GM20431 (cell line): ENCODE results near the gene COIL.

Experiments
- in situ Hi-C: fragments of 300-500 bp; cut with MseI, MboI; formaldehyde crosslinking; loops from one replicate; pipeline ENCODE4 v1.15.0; 2020; ENCODE audit warnings: low sequenced_read_pairs; ENCODE audit not compliant: unreplicated experiment

COIL gene, protein sequence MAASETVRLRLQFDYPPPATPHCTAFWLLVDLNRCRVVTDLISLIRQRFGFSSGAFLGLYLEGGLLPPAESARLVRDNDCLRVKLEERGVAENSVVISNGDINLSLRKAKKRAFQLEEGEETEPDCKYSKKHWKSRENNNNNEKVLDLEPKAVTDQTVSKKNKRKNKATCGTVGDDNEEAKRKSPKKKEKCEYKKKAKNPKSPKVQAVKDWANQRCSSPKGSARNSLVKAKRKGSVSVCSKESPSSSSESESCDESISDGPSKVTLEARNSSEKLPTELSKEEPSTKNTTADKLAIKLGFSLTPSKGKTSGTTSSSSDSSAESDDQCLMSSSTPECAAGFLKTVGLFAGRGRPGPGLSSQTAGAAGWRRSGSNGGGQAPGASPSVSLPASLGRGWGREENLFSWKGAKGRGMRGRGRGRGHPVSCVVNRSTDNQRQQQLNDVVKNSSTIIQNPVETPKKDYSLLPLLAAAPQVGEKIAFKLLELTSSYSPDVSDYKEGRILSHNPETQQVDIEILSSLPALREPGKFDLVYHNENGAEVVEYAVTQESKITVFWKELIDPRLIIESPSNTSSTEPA

DNA sequence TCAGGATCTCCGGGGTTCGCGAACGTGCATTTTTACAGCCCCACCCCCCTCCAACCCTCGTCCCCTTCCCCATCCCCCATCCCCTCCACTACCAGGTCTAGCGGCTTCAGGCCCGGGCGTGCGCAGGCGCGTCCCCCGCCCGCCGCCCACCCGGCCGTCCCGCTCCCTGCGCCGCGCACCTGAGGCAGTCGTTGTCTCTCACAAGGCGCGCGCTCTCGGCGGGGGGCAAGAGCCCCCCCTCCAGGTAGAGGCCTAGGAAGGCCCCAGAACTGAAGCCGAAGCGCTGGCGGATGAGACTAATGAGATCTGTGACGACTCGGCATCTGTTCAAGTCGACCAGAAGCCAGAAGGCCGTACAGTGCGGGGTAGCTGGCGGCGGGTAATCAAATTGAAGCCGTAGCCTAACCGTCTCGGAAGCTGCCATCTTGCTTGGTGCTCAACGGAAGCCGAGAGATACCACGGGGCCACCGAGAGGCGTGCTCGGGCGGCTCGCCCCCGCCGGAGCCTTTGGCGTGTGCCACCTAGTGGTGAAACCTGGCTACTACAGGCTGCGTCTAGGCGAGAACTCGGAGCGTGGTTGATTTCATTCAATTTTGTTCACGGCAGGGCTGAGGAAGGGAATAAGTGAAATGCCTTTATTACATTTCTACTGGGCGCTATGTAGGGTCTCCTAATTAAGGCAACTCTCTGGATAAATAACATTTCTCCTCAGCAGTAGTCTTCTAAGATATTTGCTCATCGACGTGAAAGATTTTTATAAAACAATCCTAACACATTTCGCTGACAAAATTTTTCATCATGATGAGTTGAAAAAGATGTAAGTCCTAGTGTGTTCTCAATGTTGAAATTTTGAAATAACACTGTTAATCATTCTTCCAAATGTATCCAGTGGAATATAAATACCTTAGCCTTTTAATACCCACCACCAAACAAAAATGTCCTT, at the start of gene COIL:
COIL (minus strand) TSS at position 455 of the 943 bp plus-strand sequence; CDS start at position 424, 31 bp downstream.
- in situ Hi-C loops = no loop called here

DNA sequence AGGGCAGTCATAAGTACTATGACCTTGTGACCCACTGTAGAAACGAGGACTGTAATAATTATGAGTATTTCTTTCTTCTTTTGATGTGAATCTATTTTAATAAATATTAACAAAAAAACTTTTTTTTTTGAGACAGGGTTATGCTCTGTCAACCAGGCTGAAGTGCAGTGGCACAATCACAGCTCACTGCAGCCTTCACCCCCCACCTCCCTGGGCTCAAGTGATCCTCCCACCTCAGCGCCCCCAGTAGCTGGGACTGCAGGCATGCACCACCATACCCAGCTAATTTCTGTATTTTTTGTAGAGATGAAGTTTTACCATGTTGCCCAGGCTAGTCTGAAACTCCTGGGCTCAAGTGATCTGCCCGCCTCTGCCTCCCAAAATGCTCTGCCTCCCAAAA, 49.6 kb upstream of the COIL start:
- in situ Hi-C loops = no loop called here

DNA sequence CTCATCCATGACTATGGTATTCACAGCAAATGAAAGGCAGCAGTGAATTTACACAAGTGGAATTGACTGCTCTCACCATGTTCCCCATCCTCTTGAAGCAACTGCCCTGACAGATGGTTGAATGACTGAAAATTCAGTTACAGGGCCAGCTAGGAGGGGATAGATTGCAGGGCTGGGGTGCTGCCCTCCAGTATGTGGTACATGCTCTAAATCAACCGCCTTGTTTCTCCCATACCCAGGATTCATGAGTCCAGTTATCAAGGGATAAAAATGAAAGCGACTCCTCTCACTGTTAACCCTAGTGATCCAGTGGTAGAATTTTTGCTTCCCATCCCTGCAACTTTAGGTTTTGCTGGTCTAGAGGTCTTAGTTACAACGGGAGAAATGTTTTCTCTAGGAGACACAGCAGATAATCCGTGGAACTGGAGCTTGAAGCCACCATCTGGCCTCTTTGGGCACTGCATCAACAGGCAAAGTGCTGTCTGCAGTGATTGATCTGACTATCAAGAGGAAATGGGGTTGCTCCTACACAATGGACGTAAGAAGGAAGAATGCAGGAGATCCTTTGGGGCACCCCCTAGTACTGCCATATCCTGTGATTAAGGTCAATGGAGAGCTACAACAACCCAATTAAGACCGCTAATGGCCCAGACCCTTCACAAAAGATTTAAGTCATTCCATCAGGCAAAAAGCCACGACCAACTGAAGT, 49.0 kb upstream of the COIL start:
- in situ Hi-C loops = no loop called here

DNA sequence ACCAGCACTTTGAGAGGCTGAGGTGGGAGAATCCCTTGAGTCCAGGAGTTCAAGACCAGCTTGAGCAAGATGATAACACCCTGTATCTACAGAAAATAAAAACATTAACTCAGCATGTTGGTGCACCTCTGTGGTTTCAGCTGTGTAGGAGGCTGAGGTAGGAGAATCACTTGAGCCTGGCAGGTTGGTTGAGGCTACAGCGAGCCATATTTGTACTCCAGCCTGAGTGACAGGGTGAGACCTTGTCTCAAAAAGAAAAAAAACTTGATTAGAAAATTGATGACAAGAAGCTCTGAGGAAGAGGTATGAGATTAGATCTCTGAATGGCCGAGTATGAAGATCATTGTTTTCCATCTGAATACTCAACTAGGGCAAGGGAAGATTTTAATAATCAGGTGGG, 48.1 kb upstream of the COIL start:
- in situ Hi-C loops = no loop called here

DNA sequence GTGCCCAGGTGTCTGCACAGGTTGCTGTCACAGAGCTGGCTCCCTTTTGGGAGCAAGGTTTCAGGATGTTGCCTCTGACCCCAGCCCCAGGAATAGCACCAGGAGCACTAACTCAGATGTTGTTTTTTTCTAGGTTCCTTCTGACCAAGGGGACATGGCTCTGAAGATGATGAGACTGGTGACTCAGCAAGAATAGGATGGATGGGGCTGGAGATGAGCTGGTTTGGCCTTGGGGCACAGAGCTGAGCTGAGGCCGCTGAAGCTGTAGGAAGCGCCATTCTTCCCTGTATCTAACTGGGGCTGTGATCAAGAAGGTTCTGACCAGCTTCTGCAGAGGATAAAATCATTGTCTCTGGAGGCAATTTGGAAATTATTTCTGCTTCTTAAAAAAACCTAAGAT, 45.2 kb upstream of the COIL start:
- in situ Hi-C loops = no loop called here

DNA sequence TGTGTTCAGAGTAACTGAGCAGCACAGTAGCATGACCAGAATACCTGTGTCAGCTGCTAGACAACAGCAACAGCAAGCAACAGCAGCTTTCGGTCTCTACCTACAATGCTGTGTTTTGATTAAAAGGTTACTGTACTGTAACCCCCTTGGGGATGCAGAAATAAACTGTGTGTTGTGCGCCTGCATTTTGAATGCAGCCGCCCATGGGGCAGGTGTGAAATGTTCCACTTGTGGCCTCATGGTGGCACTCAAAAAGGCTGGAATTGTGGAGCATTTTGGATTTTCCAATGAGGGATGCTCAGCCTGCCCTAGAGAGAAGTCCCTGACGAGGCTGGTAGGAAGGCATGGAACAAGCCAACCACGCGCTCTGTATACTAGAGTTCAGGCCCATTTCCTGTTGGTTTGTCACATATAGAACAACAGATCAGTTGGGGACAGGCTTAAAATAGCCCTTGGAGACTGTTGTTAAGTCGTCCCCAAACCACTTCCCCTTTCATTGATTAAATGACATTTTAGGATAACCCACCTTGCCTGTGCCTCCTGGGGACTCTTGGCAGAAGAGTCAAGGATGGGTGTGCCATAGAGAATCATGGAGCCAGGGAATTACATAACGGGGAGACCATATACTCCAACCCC, 44.2 kb upstream of the COIL start:
- in situ Hi-C loops = no loop called here

DNA sequence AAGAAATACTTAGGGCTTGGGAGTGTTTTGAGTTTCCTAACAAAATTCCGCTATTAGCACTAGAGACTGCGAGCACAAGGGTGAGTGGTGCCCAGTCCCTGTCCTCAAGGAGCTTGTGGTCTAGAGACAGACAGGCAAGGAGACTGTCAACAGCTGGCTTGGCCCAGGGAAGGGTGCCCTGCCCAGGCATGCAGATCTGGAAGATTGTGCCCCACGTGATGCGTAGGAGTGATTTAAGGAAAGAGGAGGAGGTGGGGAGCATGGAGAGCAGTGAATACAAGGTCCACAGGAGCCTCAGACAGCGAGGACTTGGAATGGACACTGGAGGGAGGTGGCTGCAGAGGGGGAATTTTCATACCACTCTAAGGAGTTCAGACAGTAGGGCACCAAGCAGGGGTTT, 42.1 kb upstream of the COIL start:
- in situ Hi-C loops = no loop called here

DNA sequence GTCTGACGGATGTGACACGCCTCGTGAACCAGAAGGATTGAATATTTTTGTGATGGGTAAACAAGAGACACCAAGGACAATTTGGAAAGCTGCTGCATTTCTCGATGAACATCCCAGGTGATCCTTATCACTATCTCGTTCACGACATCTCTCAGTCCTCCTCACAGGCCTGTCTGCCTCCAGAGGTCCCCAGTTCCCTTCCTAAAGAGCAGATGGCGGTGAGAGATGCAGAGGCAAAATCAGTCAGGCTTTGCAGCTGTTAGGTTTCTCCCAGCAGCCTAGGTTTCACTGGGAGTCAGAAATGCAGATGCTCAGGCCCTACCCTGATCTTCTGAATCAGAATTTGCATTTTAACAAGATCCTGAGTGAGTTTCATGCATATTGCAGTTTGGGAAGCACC, 40.7 kb upstream of the COIL start:
- in situ Hi-C loops = no loop called here

DNA sequence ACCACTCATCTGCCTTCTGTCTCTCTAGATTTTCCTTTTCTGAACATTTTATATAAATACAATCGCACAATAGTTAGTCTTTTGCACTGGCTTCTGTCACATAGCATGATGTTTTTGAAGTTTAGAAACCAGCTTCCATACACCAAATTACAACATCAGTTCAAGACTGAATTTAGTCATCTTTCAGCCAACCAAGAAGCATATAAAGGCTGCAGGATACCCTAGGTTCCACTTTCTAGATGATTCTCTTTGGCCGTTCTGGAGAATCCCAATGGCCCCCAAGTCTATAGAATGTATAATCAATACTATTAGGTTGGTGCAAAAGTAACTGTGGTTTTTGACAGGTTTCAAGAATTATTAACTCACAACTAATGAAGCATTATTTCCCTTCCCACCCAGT, 36.5 kb upstream of the COIL start:
- in situ Hi-C loops = no loop called here

DNA sequence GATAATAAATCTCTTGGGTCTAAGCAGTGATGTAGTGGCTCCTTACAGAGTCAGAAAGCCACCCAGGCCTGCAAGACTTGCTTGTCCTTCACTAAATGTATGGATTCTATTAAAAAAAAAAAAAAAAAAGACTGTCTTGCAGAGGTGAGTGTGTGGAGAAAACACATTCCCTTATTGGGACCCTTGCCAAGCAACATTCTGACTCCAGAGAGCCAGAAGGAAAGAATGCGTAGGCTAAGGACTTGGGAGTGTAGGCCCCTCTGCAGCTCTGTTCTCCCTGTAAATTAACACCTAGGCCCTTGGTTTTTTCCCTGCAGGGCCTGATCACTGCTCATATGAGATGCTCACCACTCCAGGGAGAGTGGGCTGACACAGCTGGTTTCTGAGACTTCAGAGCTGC, 34.9 kb upstream of the COIL start:
- in situ Hi-C loops = no loop called here

DNA sequence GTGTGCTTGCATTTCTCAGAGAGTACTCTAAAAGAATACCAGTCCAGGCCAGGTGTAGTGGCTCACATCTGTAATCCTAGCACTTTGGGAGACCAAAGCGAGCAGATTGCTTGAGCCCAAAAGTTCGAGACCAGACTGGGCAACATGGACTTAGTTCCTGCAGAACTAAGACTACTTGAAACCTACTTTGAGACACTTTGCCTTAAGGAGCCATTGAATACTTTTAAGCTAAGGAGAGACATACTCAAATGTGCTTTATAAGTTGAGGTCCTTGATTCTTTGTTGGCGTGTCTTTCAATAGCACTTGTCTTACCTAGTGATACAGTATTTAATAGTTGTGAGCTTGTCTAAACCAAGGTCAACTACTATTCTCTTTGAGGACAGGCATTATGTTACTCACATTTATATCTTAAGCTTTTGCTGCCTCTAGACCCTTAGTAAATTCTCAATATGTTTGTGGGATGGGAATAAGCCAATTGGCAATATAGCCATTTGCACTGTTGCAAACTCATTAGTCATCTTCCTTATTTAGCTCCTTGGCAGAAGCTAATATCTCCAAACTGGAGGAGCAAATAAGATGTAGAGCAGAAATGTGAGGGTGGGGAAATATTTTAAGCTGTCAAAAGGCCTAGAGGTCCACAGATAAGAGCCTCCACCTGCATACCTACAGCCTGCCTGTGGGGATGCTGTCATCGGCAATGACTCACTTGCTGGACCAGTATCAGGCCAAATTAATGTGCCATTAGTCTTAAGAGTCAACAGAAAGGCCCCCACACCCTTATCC, 33.4 kb upstream of the COIL start:
- in situ Hi-C loops = no loop called here

DNA sequence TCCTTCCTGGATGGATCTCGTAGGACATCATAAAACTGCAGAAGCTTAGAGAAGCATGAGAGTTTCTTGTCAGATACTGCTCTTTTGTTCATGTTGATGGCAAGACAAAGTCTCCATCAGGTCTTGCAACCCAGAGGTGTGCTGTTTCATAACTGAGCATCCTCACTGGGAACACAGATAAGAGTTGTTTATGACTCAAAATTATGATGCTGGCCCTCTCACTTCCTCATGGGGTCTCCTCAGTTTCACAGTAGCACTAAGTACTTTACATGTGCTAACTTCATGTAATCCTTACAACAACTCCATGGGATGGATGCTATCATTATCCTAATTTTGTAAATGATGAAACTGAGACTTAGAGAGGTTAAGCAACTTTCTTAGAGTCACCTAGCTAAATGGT, 31.5 kb upstream of the COIL start:
- in situ Hi-C loops = no loop called here

DNA sequence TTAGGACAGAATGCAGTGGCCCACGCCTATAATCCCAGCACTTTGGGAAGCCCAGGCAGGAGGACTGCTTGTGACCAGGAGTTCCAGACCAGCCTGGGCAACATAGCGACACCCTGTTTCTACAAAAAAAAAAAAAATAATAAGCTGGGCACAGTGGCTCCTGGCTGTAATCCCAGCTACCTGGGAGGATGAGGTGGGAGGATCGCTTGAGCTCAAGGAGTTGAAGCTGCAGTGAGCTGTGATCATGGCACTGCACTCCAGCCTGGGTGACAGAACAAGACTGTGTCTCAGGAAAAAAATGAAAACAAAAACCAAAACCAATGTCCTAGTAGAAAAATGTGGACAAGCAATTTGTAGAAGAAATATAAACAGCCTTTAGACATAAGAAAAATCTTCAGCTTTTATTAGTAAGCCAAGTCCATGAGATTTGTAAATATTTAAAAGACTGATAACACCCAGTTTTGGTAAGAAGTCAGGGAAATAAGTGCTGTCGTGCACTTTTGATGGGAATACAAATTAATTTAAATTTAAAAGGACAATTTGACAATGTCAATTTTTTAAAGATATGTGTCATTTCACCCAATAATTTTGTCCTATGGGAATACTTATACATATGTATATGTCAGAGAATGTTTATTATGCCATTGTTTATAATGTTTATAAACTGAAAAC, 28.2 kb upstream of the COIL start:
- in situ Hi-C loops = no loop called here

DNA sequence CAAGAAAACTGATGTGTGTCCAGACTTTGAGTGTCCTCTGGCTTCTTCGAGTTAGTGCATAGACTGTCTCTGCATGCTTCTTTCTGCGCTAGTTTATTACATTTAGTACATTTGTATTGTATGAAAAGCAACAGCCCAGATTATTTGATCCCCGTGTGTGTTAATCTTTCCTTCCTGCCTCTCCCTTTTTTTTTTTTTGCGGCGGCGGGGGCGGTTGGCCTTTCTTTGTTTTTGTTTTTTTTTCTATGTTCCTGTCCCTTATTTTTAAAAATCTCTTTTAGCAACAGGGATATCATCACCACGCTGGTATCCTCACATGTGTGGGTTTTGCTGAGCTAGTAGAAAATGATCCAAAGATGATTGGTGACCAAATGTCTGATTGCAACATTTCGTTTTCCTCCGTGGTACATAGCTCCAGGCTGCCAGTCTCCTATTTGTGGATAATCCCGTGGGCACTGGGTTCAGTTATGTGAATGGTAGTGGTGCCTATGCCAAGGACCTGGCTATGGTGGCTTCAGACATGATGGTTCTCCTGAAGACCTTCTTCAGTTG, 26.5 kb upstream of the COIL start:
- in situ Hi-C loops = no loop called here

DNA sequence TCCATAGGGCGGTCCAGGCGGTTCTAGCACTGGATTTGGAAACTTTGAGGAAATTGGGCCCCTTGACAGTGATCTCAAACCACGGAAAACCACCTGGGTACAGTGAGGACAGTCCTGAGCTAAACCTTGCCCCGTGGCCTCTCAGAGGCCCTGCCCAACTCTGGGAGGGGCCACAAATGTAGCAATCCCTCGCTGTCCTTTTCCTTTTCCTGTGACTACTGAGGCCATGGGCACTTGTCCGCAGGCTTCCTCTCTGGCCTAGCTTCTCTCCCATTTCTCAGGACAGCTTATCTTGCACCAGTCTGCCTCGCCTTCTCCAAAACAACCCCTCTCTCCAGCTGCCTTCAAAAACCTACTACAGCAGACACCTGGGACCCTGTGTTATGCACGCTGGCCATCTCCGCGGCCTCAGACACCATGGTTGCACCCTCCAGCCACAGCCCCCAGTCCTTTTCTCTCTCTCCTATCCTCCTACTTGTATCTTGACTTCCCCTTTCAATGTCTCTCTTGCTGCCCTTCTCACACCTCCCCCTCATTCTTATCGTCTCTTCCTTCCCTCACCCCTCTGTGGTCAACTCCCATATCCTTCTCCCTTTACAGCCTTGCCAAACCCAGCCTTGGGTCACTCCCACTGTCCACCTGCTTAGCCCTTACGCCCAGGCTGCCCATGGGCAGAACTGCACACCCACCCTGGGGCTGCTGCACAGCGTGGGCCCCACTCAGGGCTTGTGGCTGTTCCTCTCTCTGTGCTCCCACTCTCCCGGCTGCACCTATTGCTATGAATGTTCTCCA, 24.7 kb upstream of the COIL start:
- in situ Hi-C loops = no loop called here

DNA sequence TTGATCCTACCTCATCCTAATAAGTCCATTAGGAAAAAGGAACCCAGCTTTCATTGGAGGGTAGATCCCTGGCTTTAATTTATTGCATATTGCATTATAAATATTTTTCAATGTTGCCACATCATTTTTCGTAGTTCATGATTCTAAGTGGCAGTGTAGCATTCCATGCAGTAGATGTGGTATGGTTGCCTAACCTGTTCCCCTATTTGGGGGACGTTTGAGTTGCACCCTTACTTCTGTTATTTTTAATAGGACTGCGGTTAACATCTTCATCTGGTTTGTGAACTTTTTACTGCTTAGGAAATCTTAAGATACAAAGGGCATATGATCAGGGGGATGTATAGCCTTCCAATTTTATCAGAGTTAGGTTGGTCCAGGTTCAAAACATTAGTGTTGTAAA, 22.5 kb upstream of the COIL start:
- in situ Hi-C loops = no loop called here

DNA sequence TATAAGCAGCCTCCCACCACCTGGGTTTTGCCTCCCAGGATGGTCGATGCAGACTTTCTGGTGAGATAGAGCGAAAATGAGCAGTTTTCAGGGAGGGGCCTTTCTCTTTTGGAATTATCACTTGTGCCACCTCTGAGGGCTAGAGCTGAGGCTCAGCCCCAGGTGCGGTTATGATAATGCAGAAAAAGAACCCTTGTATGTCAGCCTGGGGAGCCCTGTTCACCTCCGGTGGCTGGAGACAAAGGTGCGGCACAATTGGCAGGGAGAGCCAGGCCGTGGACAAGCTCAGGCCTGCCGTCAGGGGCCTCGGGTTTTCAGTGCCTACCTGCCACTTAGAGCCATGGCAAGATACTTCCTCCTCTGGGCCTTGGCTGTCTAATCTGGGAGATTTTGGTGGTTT, 21.5 kb upstream of the COIL start:
- in situ Hi-C loops = no loop called here
